ENCODE data around the gene CCDC12. TPM values are rescaled to one million over a fixed set of nuclear protein-coding genes. Genes with fewer than 3 reads are reported as not detected.

CCDC12 gene
- polyA plus RNA-seq, 10 donors = 23.5 to 48.5 (median 36.6) TPM

DNA sequence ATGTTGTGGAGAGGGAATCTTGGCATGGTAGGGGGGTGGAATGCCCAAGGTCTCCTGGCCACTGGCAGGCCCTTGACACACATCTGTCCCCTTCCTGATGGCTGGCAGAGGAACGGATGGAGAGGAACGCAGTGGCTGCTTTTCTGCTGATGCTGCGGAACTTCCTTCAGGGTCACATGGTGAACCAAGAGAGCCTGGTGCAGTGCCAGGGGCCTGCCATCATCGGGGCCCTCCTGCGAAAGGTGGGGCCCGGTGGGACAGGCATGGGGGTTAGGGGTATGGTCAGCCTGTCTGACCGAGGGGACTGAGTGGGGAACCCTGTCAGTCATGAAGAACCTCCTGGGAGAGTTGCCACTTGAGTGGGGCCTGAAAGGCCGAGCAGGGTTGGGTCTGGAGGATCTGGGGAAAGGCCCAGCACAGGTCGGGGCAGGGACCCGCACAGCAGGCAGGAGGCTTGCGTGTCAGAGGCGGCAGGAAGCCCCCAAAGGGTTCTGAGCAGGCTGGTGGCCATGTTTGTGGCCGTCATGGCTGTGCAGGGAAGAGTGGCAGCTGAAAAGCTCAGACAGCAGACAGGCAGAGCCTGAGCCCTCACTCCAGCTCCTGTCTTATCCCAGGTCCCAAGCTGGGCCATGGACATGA is 21.0 kb upstream of the CCDC12 start:
- no peak for DNase-seq

- DNase-seq = no peak
Observed at GRCh38 chr3:46996689-46997452, 20.3 kb upstream of the CCDC12 start.

DNA sequence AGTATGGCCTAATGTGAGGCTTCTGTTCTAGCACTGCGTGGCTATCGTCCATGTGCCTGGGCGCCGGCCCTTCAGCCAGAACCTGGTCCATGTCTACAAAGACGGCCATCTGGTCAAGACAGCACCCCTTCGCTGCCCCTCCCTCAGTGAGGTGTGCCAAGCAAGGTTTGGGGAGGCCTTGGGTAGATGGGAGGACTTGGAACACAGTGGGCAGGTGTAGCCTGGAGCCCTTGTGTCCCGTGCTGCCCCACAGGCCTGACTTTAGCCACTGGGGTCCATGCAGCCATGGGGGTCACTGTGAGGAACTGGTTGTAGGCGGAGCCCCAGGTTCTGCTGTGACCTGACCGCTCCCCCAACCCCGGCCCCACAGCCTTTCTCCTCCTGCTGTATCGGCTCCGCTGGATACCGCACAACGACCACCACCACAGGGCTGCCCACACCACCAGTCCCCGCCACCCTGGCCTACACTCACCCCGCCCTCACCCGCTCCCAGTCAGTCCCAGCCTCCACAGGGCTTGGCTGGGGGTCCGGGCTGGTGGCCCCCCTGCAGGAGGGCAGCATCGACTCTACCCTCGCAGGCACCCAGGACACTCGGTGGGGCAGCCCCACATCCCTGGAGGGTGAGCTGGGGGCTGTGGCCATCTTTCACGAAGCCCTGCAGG is 19.5 kb upstream of the CCDC12 start:
- no peak for DNase-seq

DNA sequence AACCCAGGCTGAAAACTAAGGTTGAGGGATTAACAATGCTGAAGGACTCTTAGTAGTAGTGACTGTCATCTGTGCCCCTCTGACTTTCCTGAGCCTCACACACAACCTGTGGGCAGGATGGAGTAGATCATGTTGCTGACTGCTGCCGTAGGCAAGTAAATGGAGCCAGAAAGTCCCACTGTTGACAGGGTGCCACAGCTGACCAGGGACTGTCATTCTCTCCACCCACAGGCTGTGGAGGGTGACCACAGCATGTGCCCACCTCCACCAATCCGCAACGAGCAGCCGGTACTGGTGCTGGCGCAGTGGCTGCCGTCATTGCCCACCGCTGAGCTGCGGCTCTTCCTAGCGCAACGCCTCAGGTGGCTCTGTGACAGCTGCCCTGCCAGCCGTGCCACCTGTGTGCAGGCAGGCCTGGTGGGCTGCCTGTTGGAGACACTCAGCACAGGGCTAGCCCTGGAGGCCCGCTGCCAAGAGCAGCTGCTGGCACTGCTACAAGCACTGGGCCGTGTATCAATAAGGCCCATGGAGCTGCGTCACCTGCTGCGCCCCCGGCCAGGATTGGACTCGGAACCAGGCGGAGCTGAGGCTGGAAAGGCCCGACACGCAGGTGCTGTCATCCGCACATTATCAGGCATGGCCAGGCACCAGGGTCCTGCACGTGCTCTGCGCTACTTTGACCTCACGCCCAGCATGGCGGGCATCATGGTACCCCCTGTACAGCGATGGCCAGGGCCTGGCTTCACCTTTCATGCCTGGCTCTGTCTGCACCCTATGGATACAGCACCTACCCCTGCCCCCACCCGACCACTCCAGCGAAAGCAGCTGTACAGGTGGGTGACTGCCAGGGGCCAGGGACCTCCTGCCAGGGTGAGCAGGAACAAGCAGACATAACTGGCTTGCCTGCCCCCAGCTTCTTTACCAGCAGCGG is 18.5 kb upstream of the CCDC12 start:
- DNase-seq = no peak

GRCh38 chr3:46993986-46994385 is 17.4 kb upstream of the CCDC12 start:
- DNase-seq = no peak

DNA sequence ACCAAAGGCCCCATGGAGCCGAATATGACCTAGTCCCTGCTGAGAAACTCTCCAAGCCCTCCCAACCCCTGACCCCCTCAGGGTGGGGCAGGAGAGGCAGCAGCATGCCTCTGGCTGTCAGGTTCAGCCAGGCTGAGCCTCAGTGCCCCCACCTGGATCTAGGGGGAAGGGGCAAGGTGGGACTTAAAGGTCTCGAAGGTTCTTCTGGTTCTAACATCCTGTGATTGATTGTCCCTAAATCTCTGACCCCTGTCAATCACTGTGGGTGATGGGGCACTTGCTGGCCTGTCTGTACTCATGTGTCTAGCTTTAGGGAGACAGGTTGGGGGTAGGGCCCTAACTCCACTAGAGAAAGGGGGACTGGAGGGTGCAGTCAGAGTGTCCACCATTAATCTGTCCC is 16.7 kb upstream of the CCDC12 start:
- no peak for DNase-seq

DNA sequence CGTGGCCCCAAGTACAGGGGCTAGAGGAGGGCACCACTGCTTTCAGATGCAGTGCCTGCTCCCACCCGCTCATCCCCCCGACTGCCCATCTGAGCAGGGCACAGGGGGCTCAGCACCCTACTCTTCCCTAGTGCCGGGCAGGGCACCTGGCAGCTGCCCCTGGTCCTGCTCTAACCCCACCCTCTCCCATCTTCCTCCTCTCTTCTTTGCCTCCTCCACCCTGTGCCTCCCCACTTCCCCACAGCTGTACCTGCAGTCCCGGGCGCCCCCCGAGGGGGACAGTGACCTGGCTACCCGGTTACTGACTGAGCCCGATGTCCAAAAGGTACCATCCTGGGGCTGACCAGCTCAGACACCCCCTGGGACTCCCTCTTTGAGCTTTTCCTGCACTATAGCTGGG is 15.7 kb upstream of the CCDC12 start:
- DNase-seq = no peak

- DNase-seq = no peak
Observed at GRCh38 chr3:46991406-46992165, 15.0 kb upstream of the CCDC12 start.

- DNase-seq = no peak
Observed at GRCh38 chr3:46990573-46991374, 14.2 kb upstream of the CCDC12 start.

DNA sequence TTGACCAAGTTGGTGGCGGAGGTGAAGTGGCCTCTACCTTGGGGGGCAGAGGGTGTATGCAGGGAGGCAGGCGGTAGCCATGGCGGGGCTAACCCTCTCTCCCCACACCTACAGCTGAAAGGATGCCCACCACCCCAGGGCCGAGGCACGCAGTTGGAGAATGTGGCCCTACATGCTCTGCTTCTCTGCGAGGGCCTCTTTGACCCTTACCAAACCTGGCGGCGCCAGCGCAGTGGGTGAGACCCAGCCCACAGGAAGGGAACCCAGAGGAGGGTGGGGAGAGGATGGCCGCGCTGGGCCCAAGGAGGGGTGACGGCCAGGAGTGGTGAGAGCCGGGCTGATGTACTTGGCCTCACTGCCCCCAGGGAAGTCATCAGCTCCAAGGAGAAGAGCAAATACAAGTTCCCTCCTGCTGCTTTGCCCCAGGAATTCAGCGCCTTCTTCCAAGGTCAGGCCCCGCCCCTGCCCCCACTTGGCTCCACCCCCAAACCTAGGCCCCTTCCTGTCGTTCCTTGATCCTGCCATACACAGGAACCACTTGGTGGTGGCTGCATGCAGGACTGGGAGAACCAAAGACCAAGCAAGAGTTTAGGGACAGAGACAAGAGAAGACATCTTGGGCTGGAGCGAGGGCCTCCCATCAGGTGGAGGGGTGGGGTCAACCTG is 12.7 kb upstream of the CCDC12 start:
- DNase-seq = no peak

DNA sequence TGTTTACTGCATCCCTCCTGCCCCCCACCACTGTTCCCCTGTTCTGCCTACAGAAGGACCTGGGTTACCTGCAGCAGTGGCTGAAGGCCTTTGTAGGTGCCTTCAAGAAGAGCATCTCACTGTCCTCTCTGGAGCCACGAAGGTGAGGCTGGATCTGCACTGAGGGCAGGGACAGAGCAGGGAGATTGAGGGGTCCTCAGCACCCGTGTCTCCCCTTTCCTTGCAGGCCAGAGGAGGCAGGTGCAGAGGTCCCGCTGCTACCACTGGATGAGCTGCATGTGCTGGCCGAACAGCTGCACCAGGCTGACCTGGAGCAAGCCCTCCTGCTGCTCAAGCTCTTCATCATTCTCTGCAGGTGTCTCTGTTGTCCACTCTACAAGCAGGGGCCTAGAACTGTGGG is 12.1 kb upstream of the CCDC12 start:
- no peak for DNase-seq

- DNase-seq = peak in 2 of 3 donors; percentile 25 to 48
Observed at GRCh38 chr3:46987743-46988401, 11.3 kb upstream of the CCDC12 start.

DNA sequence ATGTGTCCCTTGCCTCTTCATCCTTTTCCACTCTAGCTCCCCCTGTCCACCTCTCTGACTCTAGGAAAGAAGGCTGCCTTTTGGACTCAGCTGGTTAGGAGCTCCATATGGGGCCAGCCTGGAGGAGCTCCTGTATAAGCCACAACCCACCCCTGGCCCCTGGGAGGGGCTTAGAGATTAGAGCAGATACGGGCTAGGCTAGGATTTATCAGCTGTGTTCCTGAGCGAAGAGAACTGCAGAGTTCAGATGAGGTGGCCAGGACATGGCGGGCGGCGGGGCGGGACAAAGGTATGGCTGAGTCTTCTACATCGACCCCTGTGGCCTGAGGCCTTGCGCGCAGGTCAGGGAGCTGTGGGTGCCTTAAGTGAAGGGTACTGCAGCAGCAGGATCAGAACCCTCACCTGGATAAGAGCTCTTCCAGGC is 10.8 kb upstream of the CCDC12 start:
- DNase-seq = no peak

DNA sequence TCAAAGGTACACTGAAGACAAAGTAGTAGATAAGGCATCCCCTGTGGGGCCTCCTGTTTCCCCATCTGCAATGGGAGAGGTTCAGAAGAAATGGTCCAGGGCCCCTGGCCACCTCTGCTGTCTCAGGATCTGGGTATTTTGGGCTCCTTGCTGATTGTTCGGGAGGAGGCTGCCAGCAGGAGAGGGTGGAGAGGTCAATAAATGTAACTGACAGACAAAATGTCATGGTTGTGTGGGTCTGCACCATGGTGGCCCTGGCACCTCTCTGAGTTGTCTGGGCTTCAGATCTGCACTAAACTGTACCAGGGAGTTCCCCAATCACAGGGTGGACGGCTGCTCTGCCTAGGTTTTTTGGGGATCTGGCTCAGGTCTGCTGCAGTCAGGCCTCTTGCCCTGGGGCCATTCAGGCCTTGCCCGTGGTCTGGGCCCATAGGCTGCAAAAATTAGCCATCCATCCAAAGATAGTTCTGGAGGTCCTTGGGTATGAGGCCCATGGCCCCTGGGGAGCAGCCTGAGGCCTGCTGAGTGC is 10.3 kb upstream of the CCDC12 start:
- DNase-seq = no peak

DNA sequence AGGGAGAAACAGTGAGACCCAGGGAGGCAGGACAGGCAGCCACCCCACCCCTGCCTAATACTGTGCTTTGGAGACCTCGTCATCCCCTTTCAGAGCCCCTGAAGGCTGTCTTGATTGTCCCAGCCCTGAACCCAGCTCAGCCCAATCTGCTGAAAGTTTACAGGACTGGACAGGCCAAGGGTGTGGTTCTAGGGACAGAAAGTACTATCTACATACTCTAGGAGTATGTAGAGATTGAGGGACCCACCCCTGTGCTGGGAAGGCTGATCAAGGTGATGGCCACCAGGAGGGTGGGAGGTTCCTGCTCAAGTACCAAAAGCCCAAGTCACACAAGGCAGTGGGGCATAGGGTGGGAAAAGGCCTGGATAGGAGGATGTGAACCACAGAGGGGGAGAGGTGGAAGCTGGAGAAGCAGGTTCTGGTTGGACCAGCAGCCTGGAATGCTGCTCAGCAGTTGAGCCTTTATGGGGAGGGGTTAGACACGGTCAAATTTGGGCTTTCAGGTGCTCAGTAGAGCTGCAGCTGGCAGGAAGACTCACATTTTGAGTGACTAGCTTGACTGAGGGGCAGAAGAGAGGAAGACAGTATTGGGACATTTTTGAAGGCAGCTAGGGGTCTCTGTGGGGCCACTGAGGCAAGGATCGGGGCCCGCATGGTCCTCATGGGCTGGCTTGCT is 9.6 kb upstream of the CCDC12 start:
- DNase-seq = no peak

GRCh38 chr3:46985588-46985987 is 9.0 kb upstream of the CCDC12 start:
- DNase-seq = no peak

DNA sequence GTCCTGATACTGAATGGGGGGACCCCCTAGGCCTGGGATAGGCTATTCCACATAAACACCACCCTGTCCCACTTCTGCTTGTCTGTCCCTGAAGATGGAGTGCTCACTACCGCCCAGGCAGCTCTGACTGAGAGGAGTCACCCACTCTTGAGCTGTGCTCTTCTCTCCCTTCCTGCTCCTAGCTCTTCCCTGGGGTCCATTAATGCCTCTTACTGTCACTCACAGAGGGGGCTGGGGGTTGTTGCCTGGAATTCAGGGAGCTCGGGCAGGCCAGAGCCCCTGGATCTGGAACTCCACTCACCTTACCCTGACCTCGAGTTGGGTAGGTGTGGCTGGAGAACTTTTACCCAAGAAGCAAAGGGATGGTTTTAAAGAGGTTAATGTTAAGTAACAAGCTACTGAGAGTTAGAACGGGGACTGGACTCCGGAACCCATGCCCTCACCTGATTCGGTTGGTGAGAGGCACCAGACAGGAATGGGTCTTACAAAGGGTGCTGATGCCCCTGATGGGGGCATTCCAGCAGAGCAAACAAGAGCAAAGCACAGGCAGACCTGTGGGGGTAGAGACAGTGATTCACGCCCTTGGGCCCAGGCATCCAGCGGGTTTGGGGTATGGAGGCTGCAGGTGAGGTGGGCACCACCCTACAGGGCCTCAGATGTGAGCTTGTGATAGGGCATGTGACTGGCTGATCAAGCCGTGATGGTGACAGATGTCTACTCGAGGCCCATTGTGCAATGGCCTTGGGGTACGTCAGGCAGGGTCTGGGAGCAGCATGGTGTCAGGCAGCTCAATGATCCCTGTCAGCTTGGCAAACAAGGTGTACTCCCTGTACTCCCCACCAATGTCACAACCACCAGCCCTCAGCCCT is 8.3 kb upstream of the CCDC12 start:
- no peak for DNase-seq

All from muscle of back (tissue), 11 donors.